ENCODE data around the gene ABCB9. TPM values are rescaled to one million over a fixed set of nuclear protein-coding genes. Genes with fewer than 3 reads are reported as not detected.
"Not testable (repeated sequence)": the region's sequence is repeated elsewhere in the genome, so short reads cannot be mapped to it uniquely, and the experiment has no call there.

ABCB9 gene
- total RNA-seq, 1 donor from 2014 or later, result 6.5 TPM

GRCh38 chr12:122937622-122938091, 28.6 kb downstream of the ABCB9 start:
- DNase-seq (ENCODE audit: low read depth), result peak; percentile 51

GRCh38 chr12:122935318-122935717, 30.9 kb downstream of the ABCB9 start:
- DNase-seq (ENCODE audit: low read depth), result no peak

- no peak for DNase-seq (ENCODE audit: low read depth)
These were observed 31.5 kb downstream of the ABCB9 start for GRCh38 chr12:122934722-122935121.

- no peak for DNase-seq (ENCODE audit: low read depth)
These were observed 34.1 kb downstream of the ABCB9 start for GRCh38 chr12:122932207-122932606.

GRCh38 chr12:122929812-122930211, 36.5 kb downstream of the ABCB9 start:
- DNase-seq (ENCODE audit: low read depth), result no peak

GRCh38 chr12:122929148-122929538, 37.1 kb downstream of the ABCB9 start:
- no peak for DNase-seq (ENCODE audit: low read depth)

- no peak for DNase-seq (ENCODE audit: low read depth)
These were observed 37.7 kb downstream of the ABCB9 start for GRCh38 chr12:122928404-122929147.

GRCh38 chr12:122927756-122928403, 38.4 kb downstream of the ABCB9 start:
- no peak for DNase-seq (ENCODE audit: low read depth)

- no peak for DNase-seq (ENCODE audit: low read depth)
These were observed 44.3 kb downstream of the ABCB9 start for GRCh38 chr12:122921917-122922316.

- no peak for DNase-seq (ENCODE audit: low read depth)
These were observed 45.6 kb downstream of the ABCB9 start for GRCh38 chr12:122920687-122921086.

GRCh38 chr12:122918827-122919226, 47.4 kb downstream of the ABCB9 start:
- DNase-seq (ENCODE audit: low read depth), result no peak

- DNase-seq (ENCODE audit: low read depth), result peak; percentile 82
These were observed 48.6 kb downstream of the ABCB9 start for GRCh38 chr12:122917507-122918121.

GRCh38 chr12:122909442-122910288, 56.6 kb downstream of the ABCB9 start:
- no peak for DNase-seq (ENCODE audit: low read depth)

- DNase-seq (ENCODE audit: low read depth), result no peak
These were observed 57.3 kb downstream of the ABCB9 start for GRCh38 chr12:122908915-122909314.

- not testable (repeated sequence) for DNase-seq (ENCODE audit: low read depth)
These were observed 61.0 kb downstream of the ABCB9 start for GRCh38 chr12:122905258-122905657.

- no peak for DNase-seq (ENCODE audit: low read depth)
These were observed 62.6 kb downstream of the ABCB9 start for GRCh38 chr12:122903693-122904034.

GRCh38 chr12:122902854-122903692, 63.2 kb downstream of the ABCB9 start:
- DNase-seq (ENCODE audit: low read depth), result no peak

GRCh38 chr12:122899887-122900286, 66.4 kb downstream of the ABCB9 start:
- DNase-seq (ENCODE audit: low read depth), result no peak

GRCh38 chr12:122896662-122897061, 69.6 kb downstream of the ABCB9 start:
- DNase-seq (ENCODE audit: low read depth), result no peak

GRCh38 chr12:122895704-122896636, 70.3 kb downstream of the ABCB9 start, which contains the start of gene VPS37B:
TSS of gene VPS37B (minus strand) at chr12:122896124. CDS start at chr12:122896062, 62 bp downstream.
- DNase-seq (ENCODE audit: low read depth), result peak; percentile 39
